Stimulated activated CD8-positive, alpha-beta memory T cell treated with anti-CD3 and anti-CD28 coated beads, Interleukin-4, amount 100 ng/mL, for 4 hours (primary cell): ENCODE data around the gene NOXRED1.

Experiments
- DNase-seq, 2 donors: peaks; one replicate each; pipeline ENCODE4 v3.0.0-alpha.2; 2020; ENCODE audit warnings: low read depth in 2 of 2, low spot score in 1 of 2

The NOXRED1 gene

GRCh38 chr14:77409131-77409533, 14.2 kb downstream of the NOXRED1 start:
- DNase-seq, result no peak

- no peak for DNase-seq
These were observed 16.2 kb downstream of the NOXRED1 start for GRCh38 chr14:77407158-77407557.

GRCh38 chr14:77406718-77407117, 16.6 kb downstream of the NOXRED1 start:
- DNase-seq, result no peak

- DNase-seq, result no peak
These were observed 17.2 kb downstream of the NOXRED1 start for GRCh38 chr14:77406086-77406485.

GRCh38 chr14:77403768-77404167, 19.6 kb downstream of the NOXRED1 start:
- no peak for DNase-seq

GRCh38 chr14:77400216-77400615, 23.1 kb downstream of the NOXRED1 start:
- no peak for DNase-seq

- DNase-seq, result no peak
These were observed 33.1 kb downstream of the NOXRED1 start for GRCh38 chr14:77390188-77390587.

- DNase-seq, result no peak
These were observed 44.6 kb downstream of the NOXRED1 start for GRCh38 chr14:77378701-77379100.

GRCh38 chr14:77377502-77377844, 45.9 kb downstream of the NOXRED1 start:
- no peak for DNase-seq

GRCh38 chr14:77376771-77377501, 46.4 kb downstream of the NOXRED1 start, which contains the start of the genes SAMD15 and TMED8:
Gene SAMD15 (plus strand): TSS chr14:77377379. CDS start chr14:77377419, 40 bp downstream.
Gene TMED8 (minus strand): TSS chr14:77377094. CDS start chr14:77377053, 41 bp downstream.
- peak; percentile 48 to 59 for DNase-seq

- DNase-seq, result no peak
These were observed 47.2 kb downstream of the NOXRED1 start for GRCh38 chr14:77375973-77376770.

- DNase-seq, result no peak
These were observed 48.0 kb downstream of the NOXRED1 start for GRCh38 chr14:77375164-77375950.

GRCh38 chr14:77372304-77372841, 51.0 kb downstream of the NOXRED1 start:
- no peak for DNase-seq

GRCh38 chr14:77369285-77369684, 54.0 kb downstream of the NOXRED1 start:
- DNase-seq, result no peak

GRCh38 chr14:77364146-77364545, 59.2 kb downstream of the NOXRED1 start:
- no peak for DNase-seq

GRCh38 chr14:77359626-77360025, 63.7 kb downstream of the NOXRED1 start:
- no peak for DNase-seq

- no peak for DNase-seq
These were observed 66.4 kb downstream of the NOXRED1 start for GRCh38 chr14:77356899-77357298.

GRCh38 chr14:77355811-77356210, 67.5 kb downstream of the NOXRED1 start:
- no peak for DNase-seq

- DNase-seq, result no peak
These were observed 69.7 kb downstream of the NOXRED1 start for GRCh38 chr14:77353469-77354141.

- DNase-seq, result no peak
These were observed 75.6 kb downstream of the NOXRED1 start for GRCh38 chr14:77347751-77348150.

GRCh38 chr14:77346495-77346894, 76.8 kb downstream of the NOXRED1 start:
- DNase-seq, result no peak
